ENCODE data around the gene ZBTB48. TPM values are rescaled to one million over a fixed set of nuclear protein-coding genes. Genes with fewer than 3 reads are reported as not detected.

Gene ZBTB48
- total RNA-seq, 3 donors from 2014 or later (not counting 1 experiment from before 2014, with no cell fraction given) = 45.6 to 56.4 (median 54.0) TPM

DNA sequence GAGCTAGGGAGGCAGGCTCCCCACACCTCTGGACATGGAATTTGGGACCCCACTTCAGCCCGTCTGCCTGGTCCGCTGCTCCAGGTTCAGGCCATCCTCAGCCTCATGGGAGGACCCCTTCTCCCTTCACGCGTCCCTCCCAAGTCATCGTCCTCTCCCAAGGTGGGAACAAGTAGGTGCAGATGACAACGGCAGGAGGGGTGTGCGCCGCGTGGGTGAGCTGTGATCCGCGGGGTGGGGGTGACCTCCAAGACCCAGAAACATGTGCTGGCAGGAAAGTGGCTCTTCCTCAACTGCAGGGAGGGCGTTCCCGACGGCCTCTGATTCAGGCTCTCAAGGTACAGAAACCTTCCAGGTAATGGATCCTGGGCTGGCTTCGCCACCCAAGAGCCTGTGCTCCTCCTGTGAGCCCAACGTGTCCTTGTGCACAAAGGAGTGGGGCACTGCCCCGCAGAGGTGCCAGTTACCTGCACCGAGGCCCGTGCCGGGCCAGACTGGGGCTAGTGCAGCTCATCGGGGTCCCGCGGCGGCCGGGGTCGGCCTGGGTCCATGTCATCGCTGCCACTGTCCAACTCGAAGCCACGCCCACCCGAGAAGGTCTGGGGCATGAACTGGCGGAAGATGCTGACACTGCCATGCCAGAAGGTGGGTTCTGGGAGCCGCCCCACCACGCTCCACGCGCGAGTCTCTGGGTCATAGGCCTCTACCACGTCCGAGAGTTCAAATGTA lies 13.2 kb downstream of the ZBTB48 start:
- H3K4me1 Mint-ChIP-seq = peaks cover 28 to 45% of the 10 kb centered on the region in 2 donors

DNA sequence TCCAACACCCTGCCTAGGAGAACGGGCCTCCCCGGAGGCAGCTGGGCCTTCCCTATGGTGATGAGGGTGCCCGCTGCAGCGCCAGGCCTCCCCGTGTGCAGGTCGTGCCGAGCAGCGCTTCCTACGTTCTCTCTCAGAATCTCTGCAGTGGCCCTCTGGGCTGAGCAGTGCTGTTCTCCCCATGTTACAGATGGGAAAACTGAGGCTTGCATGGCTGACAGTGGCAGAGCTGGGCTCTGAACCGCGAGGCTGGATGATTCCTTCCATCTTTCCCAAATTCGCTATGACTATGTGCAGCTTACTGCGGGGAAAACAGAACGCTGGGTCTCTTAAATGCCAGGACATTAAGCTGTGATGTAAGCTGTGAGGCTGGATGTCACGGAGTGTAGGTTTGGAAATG lies 14.0 kb downstream of the ZBTB48 start:
- Histone ChIP-seq H3K9me3 (ENCODE audit: control insufficient read depth, insufficient read depth, low read length) (no peaks in the 10 kb centered on the region), H3K4me1 (ENCODE audit: control insufficient read depth, insufficient read depth, low read length) (peaks cover 36% of the 10 kb centered on the region), H3K36me3 (ENCODE audit: control insufficient read depth, insufficient read depth, low read length) (peaks cover 60% of the 10 kb centered on the region), H3K27ac (ENCODE audit: low read length) (no peak overlapping the region), H3K27me3 (ENCODE audit: control insufficient read depth, insufficient read depth, low read length) (no peaks in the 10 kb centered on the region), H3K4me3 (ENCODE audit: low read length) (no peak overlapping the region)
- Mint-ChIP-seq H3K4me1 (peaks cover 32 to 49% of the 10 kb centered on the region in 2 donors), H3K36me3 (no peaks in the 10 kb centered on the region), H3K27ac (no peak overlapping the region), H3K9me3 (no peaks in the 10 kb centered on the region), H3K4me3 (no peak overlapping the region), H3K27me3 (ENCODE audit: low read depth in 2 of 2) (no peaks in the 10 kb centered on the region)
- TF ChIP-seq, protein P1, sequence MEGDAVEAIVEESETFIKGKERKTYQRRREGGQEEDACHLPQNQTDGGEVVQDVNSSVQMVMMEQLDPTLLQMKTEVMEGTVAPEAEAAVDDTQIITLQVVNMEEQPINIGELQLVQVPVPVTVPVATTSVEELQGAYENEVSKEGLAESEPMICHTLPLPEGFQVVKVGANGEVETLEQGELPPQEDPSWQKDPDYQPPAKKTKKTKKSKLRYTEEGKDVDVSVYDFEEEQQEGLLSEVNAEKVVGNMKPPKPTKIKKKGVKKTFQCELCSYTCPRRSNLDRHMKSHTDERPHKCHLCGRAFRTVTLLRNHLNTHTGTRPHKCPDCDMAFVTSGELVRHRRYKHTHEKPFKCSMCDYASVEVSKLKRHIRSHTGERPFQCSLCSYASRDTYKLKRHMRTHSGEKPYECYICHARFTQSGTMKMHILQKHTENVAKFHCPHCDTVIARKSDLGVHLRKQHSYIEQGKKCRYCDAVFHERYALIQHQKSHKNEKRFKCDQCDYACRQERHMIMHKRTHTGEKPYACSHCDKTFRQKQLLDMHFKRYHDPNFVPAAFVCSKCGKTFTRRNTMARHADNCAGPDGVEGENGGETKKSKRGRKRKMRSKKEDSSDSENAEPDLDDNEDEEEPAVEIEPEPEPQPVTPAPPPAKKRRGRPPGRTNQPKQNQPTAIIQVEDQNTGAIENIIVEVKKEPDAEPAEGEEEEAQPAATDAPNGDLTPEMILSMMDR (IDR thresholded peaks at IDR 0.05) = no peak
- 97% methylated on average over 15 of the region's 15 CpGs for WGBS (ENCODE audit: insufficient coverage)
- intact Hi-C loops (cut with micrococcal nuclease) = no loop called here
- DNase-seq (no peak), ATAC-seq (no peak)

More for the DNA sequence above, 13.2 kb downstream of the ZBTB48 start:
- no peaks in the 10 kb centered on the region for H3K9me3 ChIP-seq (ENCODE audit: control insufficient read depth, insufficient read depth, low read length)
- intact Hi-C loops (cut with micrococcal nuclease) = no loop called here
- Mint-ChIP-seq H3K4me3 (no peak overlapping the region), H3K27ac (no peak overlapping the region), H3K27me3 (ENCODE audit: low read depth in 2 of 2) (no peaks in the 10 kb centered on the region), H3K36me3 (no peaks in the 10 kb centered on the region), H3K9me3 (no peaks in the 10 kb centered on the region)
- TF ChIP-seq, protein P1 (IDR thresholded peaks at IDR 0.05) = no peak
- ATAC-seq (no peak), DNase-seq (no peak)
- peaks cover 65% of the 10 kb centered on the region for H3K36me3 ChIP-seq (ENCODE audit: control insufficient read depth, insufficient read depth, low read length)
- H3K4me1 ChIP-seq (ENCODE audit: control insufficient read depth, insufficient read depth, low read length) = peaks cover 35% of the 10 kb centered on the region
- H3K4me3 ChIP-seq (ENCODE audit: low read length) = no peak overlapping the region
- no peak overlapping the region for H3K27ac ChIP-seq (ENCODE audit: low read length)
- WGBS (ENCODE audit: insufficient coverage) = 96% methylated on average over 38 of the region's 38 CpGs
- no peaks in the 10 kb centered on the region for H3K27me3 ChIP-seq (ENCODE audit: control insufficient read depth, insufficient read depth, low read length)

DNA sequence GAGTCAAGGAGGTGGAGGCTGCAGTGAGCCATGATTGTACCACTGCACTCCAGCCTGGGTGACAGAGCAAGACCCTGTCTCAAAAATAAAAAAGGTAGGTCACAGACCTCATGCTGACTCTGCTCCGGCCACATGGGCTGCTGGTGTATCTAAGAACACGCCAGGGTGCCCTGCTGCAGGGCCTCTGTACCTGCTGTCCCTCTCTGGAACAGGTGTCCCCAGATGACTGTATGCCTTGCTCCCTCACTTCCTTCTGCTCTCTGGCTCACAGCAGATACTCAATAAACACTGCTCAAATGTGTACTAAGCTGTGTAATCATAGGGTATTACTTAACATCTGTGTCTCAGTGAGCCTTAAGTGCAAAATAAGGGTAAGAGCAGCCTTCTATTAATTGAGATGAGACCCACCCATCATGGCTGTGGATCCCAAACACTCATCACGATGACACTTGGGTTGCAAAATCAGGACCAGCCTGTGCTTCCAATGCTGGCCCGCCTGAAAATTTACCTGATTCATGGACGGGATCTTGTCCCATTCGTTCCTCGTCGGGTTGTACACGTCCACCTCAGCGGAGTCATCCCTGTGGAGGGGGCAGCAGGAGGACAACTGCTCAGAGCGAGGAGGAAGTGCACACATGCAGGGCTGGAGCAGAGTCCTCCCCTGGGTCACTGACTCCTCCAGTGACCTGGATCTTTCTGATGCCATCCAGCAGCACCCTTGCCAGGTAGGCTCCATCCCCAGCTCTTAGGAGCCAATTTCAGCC lies 15.4 kb downstream of the ZBTB48 start:
- H3K27ac Mint-ChIP-seq = peak overlapping the region in 1 of 2 donors; percentile 27
- no peak for DNase-seq
- no peaks in the 10 kb centered on the region for H3K27me3 Mint-ChIP-seq (ENCODE audit: low read depth in 2 of 2)
- ATAC-seq = no peak
- H3K4me3 Mint-ChIP-seq = no peak overlapping the region
- Histone ChIP-seq H3K36me3 (ENCODE audit: control insufficient read depth, insufficient read depth, low read length) (peaks cover 52% of the 10 kb centered on the region), H3K27me3 (ENCODE audit: control insufficient read depth, insufficient read depth, low read length) (no peaks in the 10 kb centered on the region), H3K4me3 (ENCODE audit: low read length) (no peak overlapping the region), H3K27ac (ENCODE audit: low read length) (no peak overlapping the region), H3K9me3 (ENCODE audit: control insufficient read depth, insufficient read depth, low read length) (no peaks in the 10 kb centered on the region), H3K4me1 (ENCODE audit: control insufficient read depth, insufficient read depth, low read length) (peaks cover 49% of the 10 kb centered on the region)
- intact Hi-C loops (cut with micrococcal nuclease) = no loop called here
- TF ChIP-seq, protein P1 (IDR thresholded peaks at IDR 0.05) = no peak
- no peaks in the 10 kb centered on the region for H3K9me3 Mint-ChIP-seq
- 95% methylated on average over 11 of the region's 11 CpGs for WGBS (ENCODE audit: insufficient coverage)
- H3K4me1 Mint-ChIP-seq = peaks cover 44 to 55% of the 10 kb centered on the region in 2 donors
- no peaks in the 10 kb centered on the region for H3K36me3 Mint-ChIP-seq
